ENCODE measurements around the gene PPP1R18.

PPP1R18 gene

DNA sequence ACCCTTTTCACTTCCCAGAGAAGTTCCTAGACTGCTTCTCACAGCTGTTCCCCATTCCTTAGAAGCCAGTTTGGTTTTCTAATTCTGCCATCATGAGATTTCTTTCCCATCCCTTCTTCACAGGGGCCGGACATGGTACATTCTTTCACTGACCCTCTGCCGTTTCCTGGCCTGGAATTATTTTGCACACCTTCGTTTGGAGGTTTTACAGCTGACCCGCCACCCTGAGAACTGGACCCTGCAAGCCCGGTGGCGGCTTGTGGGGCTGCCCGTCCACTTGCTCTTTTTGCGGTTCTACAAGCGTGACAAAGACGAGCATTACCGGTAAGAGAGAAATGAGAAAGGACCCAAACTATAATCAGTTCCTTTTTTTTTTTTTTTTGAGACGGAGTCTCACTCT, 35.3 kb downstream of the PPP1R18 start:
- Histone ChIP-seq H3K27ac (ENCODE audit: insufficient read depth in 1 of 2, low read depth in 1 of 2, low read length in 2 of 2, poor library complexity in 1 of 2, severe bottlenecking in 2 of 2) (no peak overlapping the region), H3K9me3 (ENCODE audit: control extremely low read depth in 1 of 5, control insufficient read depth in 4 of 5, insufficient read depth in 2 of 5, low read depth in 1 of 5, low read length in 4 of 5) (no peaks in the 10 kb centered on the region), H3K27me3 (replicated peaks in 2 of 5; ENCODE audit: control insufficient read depth in 4 of 5, insufficient read depth in 5 of 5, low read length in 4 of 5) (no peaks in the 10 kb centered on the region), H3K36me3 (ENCODE audit: control insufficient read depth in 4 of 4, insufficient read depth in 4 of 4, low read length in 3 of 4) (peaks cover 25 to 62% (median 49%) of the 10 kb centered on the region in 4 experiments), H3K4me3 (ENCODE audit: control insufficient read depth in 1 of 7, extremely low read depth in 1 of 7, insufficient read depth in 4 of 7, low read depth in 2 of 7, low read length in 6 of 7) (no peak overlapping the region), H3K4me1 (ENCODE audit: control extremely low read depth in 1 of 4, control insufficient read depth in 4 of 4, insufficient read depth in 4 of 4, low read length in 3 of 4) (peaks cover 6 to 18% (median 14%) of the 10 kb centered on the region in 4 experiments)
- ChIA-PET POLR2A (interaction anchor here (0.6 kb wide), 1 partner anchor 33 kb away, joined by 4 read pairs; the partner anchor contains the start of gene MRPS18B), CTCF (interaction anchor here (0.8 to 2.6 kb wide), 6 partner anchors 10 to 53 kb away, joined by 3 to 11 read pairs (median 4); partner anchors contain the start of gene DHX16)
- WGBS (ENCODE audit: insufficient coverage) = 94% methylated on average over 11 of the region's 12 CpGs
- no peak for DNase-seq

DNA sequence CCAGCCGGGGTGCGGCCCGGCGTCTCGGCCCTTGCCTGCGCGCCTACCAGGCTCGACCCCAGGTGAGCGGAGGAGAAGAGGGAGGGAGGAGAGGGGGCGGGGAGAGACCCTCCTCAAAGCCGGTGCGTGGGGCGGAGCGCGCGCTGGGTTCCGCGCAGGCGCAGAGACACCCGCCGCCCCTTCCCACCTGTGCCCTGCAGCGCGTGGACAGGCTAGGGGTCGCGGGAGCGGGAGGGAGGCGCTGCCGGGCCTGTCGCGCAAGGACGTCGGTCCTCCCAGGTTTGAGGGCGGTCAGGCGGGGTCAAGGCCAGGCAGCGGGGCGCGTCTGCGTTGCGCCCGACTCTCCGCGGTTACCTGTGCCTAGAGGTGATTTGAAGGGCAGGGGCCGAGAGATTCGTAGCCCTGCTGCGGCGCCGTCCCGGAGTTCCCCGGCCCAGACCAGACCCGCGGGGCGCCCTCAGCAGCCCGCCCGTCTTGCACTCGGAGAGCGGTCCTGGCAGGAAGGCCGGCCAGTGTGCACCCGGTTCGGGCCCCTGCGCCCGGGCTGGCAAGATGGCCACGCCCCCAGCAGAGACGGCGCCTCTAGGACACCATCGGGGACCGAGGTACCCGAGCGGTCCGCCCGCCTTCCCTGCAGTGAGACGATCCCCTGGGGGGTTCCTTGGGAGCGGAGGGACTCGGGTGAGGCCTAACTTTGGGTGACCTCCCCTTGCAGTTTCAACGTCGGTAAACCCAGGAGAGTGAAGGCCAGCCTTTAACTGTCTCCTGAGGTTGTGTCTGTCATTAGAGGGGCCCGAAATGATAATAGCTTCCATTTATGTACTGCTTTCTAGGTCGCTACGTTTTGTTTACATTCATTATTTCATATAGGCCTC, 39.0 kb downstream of the PPP1R18 start:
- WGBS (ENCODE audit: insufficient coverage) = under 1% methylated on average over 66 of the region's 78 CpGs
- peaks cover 16 to 52% (median 25%) of the 10 kb centered on the region in 4 experiments for H3K36me3 ChIP-seq (ENCODE audit: control insufficient read depth in 4 of 4, insufficient read depth in 4 of 4, low read length in 3 of 4)
- peak overlapping the region; percentile 54 to 97 (median 91) for H3K4me3 ChIP-seq (ENCODE audit: control insufficient read depth in 1 of 7, extremely low read depth in 1 of 7, insufficient read depth in 4 of 7, low read depth in 2 of 7, low read length in 6 of 7)
- peak; percentile 63 to 83 (median 83) for DNase-seq
- CTCF ChIA-PET = interaction anchor here (1.2 to 7.6 kb wide), 5 partner anchors 9 to 49 kb away, joined by 3 to 97 read pairs (median 5); partner anchors contain the start of genes ATAT1 and DHX16
- no peaks in the 10 kb centered on the region for H3K27me3 ChIP-seq (replicated peaks in 2 of 5; ENCODE audit: control insufficient read depth in 4 of 5, insufficient read depth in 5 of 5, low read length in 4 of 5)
- peak overlapping the region in 1 of 2 experiments; percentile 85 for H3K27ac ChIP-seq (ENCODE audit: insufficient read depth in 1 of 2, low read depth in 1 of 2, low read length in 2 of 2, poor library complexity in 1 of 2, severe bottlenecking in 2 of 2)
- no peaks in the 10 kb centered on the region for H3K9me3 ChIP-seq (ENCODE audit: control extremely low read depth in 1 of 5, control insufficient read depth in 4 of 5, insufficient read depth in 2 of 5, low read depth in 1 of 5, low read length in 4 of 5)
- peaks cover 11 to 44% (median 34%) of the 10 kb centered on the region in 4 experiments for H3K4me1 ChIP-seq (ENCODE audit: control extremely low read depth in 1 of 4, control insufficient read depth in 4 of 4, insufficient read depth in 4 of 4, low read length in 3 of 4)
- POLR2A ChIA-PET = interaction anchor here (0.6 to 2.5 kb wide), 3 partner anchors 30 to 156 kb away, joined by 3 to 6 read pairs (median 4); partner anchors contain the start of genes MRPS18B and PPP1R10

DNA sequence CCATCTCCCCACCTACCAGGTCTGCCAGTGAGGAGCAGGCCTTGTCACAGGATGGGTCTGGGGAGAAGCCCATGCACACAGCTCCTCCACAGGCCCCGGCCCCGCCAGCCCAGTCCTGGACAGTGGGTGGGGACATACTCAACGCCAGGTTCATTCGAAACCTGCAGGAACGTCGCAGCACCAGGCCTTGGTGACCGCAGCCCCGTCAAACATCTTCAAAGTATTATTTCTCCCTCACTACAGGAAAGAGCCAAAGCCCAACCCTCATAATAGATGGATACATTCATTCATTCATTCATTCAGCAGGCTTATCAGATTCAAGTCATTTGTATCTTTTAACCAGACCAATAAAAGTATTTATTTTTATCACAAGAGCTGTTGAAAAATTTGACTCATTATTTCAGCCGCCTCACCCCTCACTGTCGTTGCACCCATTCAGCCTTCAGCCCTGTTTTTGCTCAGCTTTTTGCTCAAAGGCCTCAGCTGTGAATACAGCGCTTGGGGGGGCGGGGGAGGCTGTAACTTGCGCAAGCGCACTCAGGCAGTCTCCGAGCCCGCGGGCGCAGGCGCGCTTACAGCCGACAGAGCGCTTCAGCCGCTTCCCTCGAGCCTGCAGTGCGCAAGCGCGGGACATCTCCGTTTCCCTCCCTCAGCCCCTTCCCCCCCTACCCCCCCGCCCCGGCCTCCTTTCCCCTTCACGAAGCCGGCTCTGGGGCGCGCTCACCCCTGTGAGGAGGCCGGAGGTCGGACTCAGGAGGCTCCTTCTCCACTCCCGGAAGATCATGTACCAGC, 39.8 kb downstream of the PPP1R18 start, which contains the start of gene C6orf136:
TSS of gene C6orf136 (plus strand) at position 684 of the 792 bp plus-strand sequence. CDS start at position 783, 99 bp downstream.
- DNase-seq = peak; percentile 93 to 97 (median 95)
- no peaks in the 10 kb centered on the region for H3K27me3 ChIP-seq (replicated peaks in 2 of 5; ENCODE audit: control insufficient read depth in 4 of 5, insufficient read depth in 5 of 5, low read length in 4 of 5)
- CTCF ChIA-PET = interaction anchor here (0.7 to 7.6 kb wide), 5 partner anchors 9 to 313 kb away, joined by 3 to 97 read pairs (median 3); partner anchors contain the start of genes ATAT1 and DHX16
- peaks cover 10 to 50% (median 19%) of the 10 kb centered on the region in 4 experiments for H3K36me3 ChIP-seq (ENCODE audit: control insufficient read depth in 4 of 4, insufficient read depth in 4 of 4, low read length in 3 of 4)
- peak within 1 kb of the TSS; percentile 54 to 97 (median 91) for H3K4me3 ChIP-seq (ENCODE audit: control insufficient read depth in 1 of 7, extremely low read depth in 1 of 7, insufficient read depth in 4 of 7, low read depth in 2 of 7, low read length in 6 of 7)
- peak within 1 kb of the TSS in 1 of 2 experiments; percentile 85 for H3K27ac ChIP-seq (ENCODE audit: insufficient read depth in 1 of 2, low read depth in 1 of 2, low read length in 2 of 2, poor library complexity in 1 of 2, severe bottlenecking in 2 of 2)
- no peaks in the 10 kb centered on the region for H3K9me3 ChIP-seq (ENCODE audit: control extremely low read depth in 1 of 5, control insufficient read depth in 4 of 5, insufficient read depth in 2 of 5, low read depth in 1 of 5, low read length in 4 of 5)
- POLR2A ChIA-PET = interaction anchor here (2.5 kb wide), 1 partner anchor 31 kb away, joined by 6 read pairs; no protein-coding TSS in a partner anchor
- WGBS (ENCODE audit: insufficient coverage) = 38% methylated on average over 14 of the region's 37 CpGs
- H3K4me1 ChIP-seq (ENCODE audit: control extremely low read depth in 1 of 4, control insufficient read depth in 4 of 4, insufficient read depth in 4 of 4, low read length in 3 of 4) = peaks cover 11 to 49% (median 38%) of the 10 kb centered on the region in 4 experiments

DNA sequence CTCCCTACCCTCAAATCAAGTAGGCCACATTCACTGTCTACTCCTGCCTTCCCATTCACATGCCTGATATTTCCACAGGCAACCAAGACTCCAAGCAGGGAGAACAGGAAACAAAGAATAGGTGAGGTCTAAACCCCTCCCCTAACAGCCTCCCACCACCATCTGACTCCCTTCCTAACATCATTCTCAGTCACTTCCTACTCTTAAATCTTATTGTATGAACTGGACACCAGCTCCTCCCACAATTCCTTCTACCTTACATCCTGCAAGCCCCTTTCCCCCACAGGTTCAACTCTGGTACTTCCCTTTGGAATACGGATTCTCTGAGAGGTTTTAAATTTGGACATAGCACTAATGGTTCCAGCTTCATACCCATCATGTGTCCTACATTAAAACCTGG, 40.5 kb downstream of the PPP1R18 start:
- peaks cover 5 to 49% (median 15%) of the 10 kb centered on the region in 4 experiments for H3K36me3 ChIP-seq (ENCODE audit: control insufficient read depth in 4 of 4, insufficient read depth in 4 of 4, low read length in 3 of 4)
- WGBS (ENCODE audit: insufficient coverage) = 60% methylated on average over 1 of the region's 1 CpG
- ChIA-PET POLR2A (interaction anchor here (2.5 kb wide), 1 partner anchor 31 kb away, joined by 6 read pairs; no protein-coding TSS in a partner anchor), CTCF (interaction anchor here (0.7 to 7.6 kb wide), 5 partner anchors 8 to 312 kb away, joined by 3 to 97 read pairs (median 3); partner anchors contain the start of genes ATAT1 and DHX16)
- H3K9me3 ChIP-seq (ENCODE audit: control extremely low read depth in 1 of 5, control insufficient read depth in 4 of 5, insufficient read depth in 2 of 5, low read depth in 1 of 5, low read length in 4 of 5) = no peaks in the 10 kb centered on the region
- peaks cover 11 to 55% (median 44%) of the 10 kb centered on the region in 4 experiments for H3K4me1 ChIP-seq (ENCODE audit: control extremely low read depth in 1 of 4, control insufficient read depth in 4 of 4, insufficient read depth in 4 of 4, low read length in 3 of 4)
- DNase-seq = no peak
- H3K27me3 ChIP-seq (replicated peaks in 2 of 5; ENCODE audit: control insufficient read depth in 4 of 5, insufficient read depth in 5 of 5, low read length in 4 of 5) = no peaks in the 10 kb centered on the region
- peak overlapping the region in 1 of 7 experiments; percentile 91 for H3K4me3 ChIP-seq (ENCODE audit: control insufficient read depth in 1 of 7, extremely low read depth in 1 of 7, insufficient read depth in 4 of 7, low read depth in 2 of 7, low read length in 6 of 7)
- H3K27ac ChIP-seq (ENCODE audit: insufficient read depth in 1 of 2, low read depth in 1 of 2, low read length in 2 of 2, poor library complexity in 1 of 2, severe bottlenecking in 2 of 2) = no peak overlapping the region

DNA sequence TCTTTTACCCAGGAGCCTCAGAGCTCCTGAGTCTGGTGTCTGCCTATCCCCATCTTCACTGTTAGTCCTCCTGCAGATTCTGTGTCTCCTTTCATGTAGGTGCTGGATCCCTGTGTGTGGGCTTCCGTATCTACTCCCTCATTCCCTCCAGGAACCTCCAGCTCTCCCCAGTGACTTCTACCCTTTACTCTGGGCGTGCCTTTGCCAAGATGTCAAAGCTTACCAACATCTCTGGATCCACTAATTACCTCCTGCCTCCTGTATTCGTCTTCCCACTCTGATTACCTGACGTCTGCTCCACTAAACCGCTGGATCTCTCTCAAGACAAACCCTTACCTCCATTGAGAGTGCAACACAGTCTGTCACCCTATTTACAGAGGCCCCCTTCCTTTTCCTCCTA, 41.7 kb downstream of the PPP1R18 start:
- Histone ChIP-seq H3K36me3 (ENCODE audit: control insufficient read depth in 4 of 4, insufficient read depth in 4 of 4, low read length in 3 of 4) (peaks cover 5 to 46% (median 14%) of the 10 kb centered on the region in 4 experiments), H3K4me1 (ENCODE audit: control extremely low read depth in 1 of 4, control insufficient read depth in 4 of 4, insufficient read depth in 4 of 4, low read length in 3 of 4) (peaks cover 11 to 68% (median 54%) of the 10 kb centered on the region in 4 experiments), H3K4me3 (ENCODE audit: control insufficient read depth in 1 of 7, extremely low read depth in 1 of 7, insufficient read depth in 4 of 7, low read depth in 2 of 7, low read length in 6 of 7) (peak overlapping the region in 1 of 7 experiments; percentile 17), H3K27ac (ENCODE audit: insufficient read depth in 1 of 2, low read depth in 1 of 2, low read length in 2 of 2, poor library complexity in 1 of 2, severe bottlenecking in 2 of 2) (no peak overlapping the region), H3K27me3 (replicated peaks in 2 of 5; ENCODE audit: control insufficient read depth in 4 of 5, insufficient read depth in 5 of 5, low read length in 4 of 5) (no peaks in the 10 kb centered on the region), H3K9me3 (ENCODE audit: control extremely low read depth in 1 of 5, control insufficient read depth in 4 of 5, insufficient read depth in 2 of 5, low read depth in 1 of 5, low read length in 4 of 5) (no peaks in the 10 kb centered on the region)
- ChIA-PET CTCF (interaction anchor here (7.6 kb wide), 1 partner anchor 16 kb away, joined by 97 read pairs; the partner anchor contains the start of gene ATAT1), POLR2A (interaction anchor here (1.1 kb wide), 1 partner anchor 26 kb away, joined by 3 read pairs; no protein-coding TSS in a partner anchor)
- 50% methylated on average over 5 of the region's 5 CpGs for WGBS (ENCODE audit: insufficient coverage)
- DNase-seq = no peak

DNA sequence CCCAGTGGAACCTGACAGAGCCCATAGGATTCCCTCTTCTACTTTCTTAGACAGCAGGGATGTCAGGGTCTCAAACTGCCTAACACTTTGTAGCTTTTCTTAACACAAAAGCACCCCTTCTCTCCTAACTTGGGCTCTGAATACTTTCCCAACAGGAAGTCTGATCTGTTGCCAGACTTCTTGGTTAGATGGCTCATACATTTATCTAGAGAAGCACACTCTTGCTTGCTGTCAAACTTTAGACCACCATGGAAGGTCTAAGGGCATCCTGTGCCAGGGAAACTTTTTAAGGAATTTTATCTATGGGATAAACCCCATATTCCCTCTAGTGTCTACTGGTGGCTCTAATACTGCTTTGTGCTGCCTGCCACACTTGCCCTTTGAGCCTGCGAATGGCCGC, 42.8 kb downstream of the PPP1R18 start:
- Histone ChIP-seq H3K36me3 (ENCODE audit: control insufficient read depth in 4 of 4, insufficient read depth in 4 of 4, low read length in 3 of 4) (peaks cover 5 to 42% (median 13%) of the 10 kb centered on the region in 4 experiments), H3K27me3 (replicated peaks in 2 of 5; ENCODE audit: control insufficient read depth in 4 of 5, insufficient read depth in 5 of 5, low read length in 4 of 5) (no peaks in the 10 kb centered on the region), H3K4me3 (ENCODE audit: control insufficient read depth in 1 of 7, extremely low read depth in 1 of 7, insufficient read depth in 4 of 7, low read depth in 2 of 7, low read length in 6 of 7) (no peak overlapping the region), H3K4me1 (ENCODE audit: control extremely low read depth in 1 of 4, control insufficient read depth in 4 of 4, insufficient read depth in 4 of 4, low read length in 3 of 4) (peaks cover 11 to 65% (median 54%) of the 10 kb centered on the region in 4 experiments), H3K9me3 (ENCODE audit: control extremely low read depth in 1 of 5, control insufficient read depth in 4 of 5, insufficient read depth in 2 of 5, low read depth in 1 of 5, low read length in 4 of 5) (no peaks in the 10 kb centered on the region), H3K27ac (ENCODE audit: insufficient read depth in 1 of 2, low read depth in 1 of 2, low read length in 2 of 2, poor library complexity in 1 of 2, severe bottlenecking in 2 of 2) (no peak overlapping the region)
- DNase-seq = no peak
- ChIA-PET CTCF (interaction anchor here (3.6 to 7.6 kb wide), 2 partner anchors 15 to 79 kb away, joined by 17 to 97 read pairs; partner anchors contain the start of gene ATAT1), POLR2A (interaction anchor here (1.1 kb wide), 1 partner anchor 25 kb away, joined by 3 read pairs; no protein-coding TSS in a partner anchor)
- WGBS (ENCODE audit: insufficient coverage) = 94% methylated on average over 2 of the region's 2 CpGs
